MM.1S (cell line): Measurements from ENCODE around the gene C8A.

Source experiments
- DNase-seq: peaks from one replicate; pipeline ENCODE4 v3.0.0-alpha.2; 2015
- H2AFZ ChIP-seq: fragments of 300-600 bp; sonication (generic); 2 replicates; pipeline ENCODE4 v1.6.0; 2016; ENCODE audit warnings: antibody characterized with exemption, low read length
- H3F3A ChIP-seq: fragments of 300-600 bp; sonication (generic); 2 replicates; pipeline ENCODE4 v1.6.1; 2016; ENCODE audit warnings: mild to moderate bottlenecking, antibody characterized with exemption, low read length, moderate library complexity, mixed read lengths; ENCODE audit not compliant: insufficient read depth
- H3K27ac ChIP-seq: fragments of 300-600 bp; sonication (generic); 2 replicates; pipeline ENCODE4 v1.5.1; 2016; ENCODE audit warnings: mild to moderate bottlenecking, low read length
- H3K27me3 ChIP-seq: fragments of 300-600 bp; sonication (generic); replicated peaks from 2 replicates; pipeline ENCODE4 v1.6.0; 2016; ENCODE audit warnings: low read length; ENCODE audit not compliant: insufficient read depth
- H3K36me3 ChIP-seq: fragments of 300-600 bp; sonication (generic); replicated peaks from 2 replicates; pipeline ENCODE4 v1.6.1; 2016; ENCODE audit warnings: mild to moderate bottlenecking, low read length, mixed read lengths; ENCODE audit not compliant: insufficient read depth
- H3K4me1 ChIP-seq: fragments of 300-600 bp; sonication (generic); 2 replicates; pipeline ENCODE4 v1.6.1; 2016; ENCODE audit warnings: low read length, mixed read lengths
- H3K4me2 ChIP-seq: fragments of 300-600 bp; sonication (generic); 2 replicates; pipeline ENCODE4 v1.6.0; 2016; ENCODE audit warnings: low read depth, low read length
- H3K4me3 ChIP-seq: fragments of 300-600 bp; sonication (generic); 2 replicates; pipeline ENCODE4 v1.5.1; 2016; ENCODE audit warnings: low read length, mixed read lengths
- H3K79me2 ChIP-seq: fragments of 300-600 bp; sonication (generic); 2 replicates; pipeline ENCODE4 v1.6.1; 2016; ENCODE audit warnings: mixed run types, low read length, mixed read lengths
- H3K9ac ChIP-seq: fragments of 300-600 bp; sonication (generic); 2 replicates; pipeline ENCODE4 v1.6.1; 2016; ENCODE audit warnings: low read length, mixed read lengths
- H3K9me2 ChIP-seq: fragments of 300-600 bp; sonication (generic); replicated peaks from 2 replicates; pipeline ENCODE4 v1.6.1; 2016; ENCODE audit warnings: mild to moderate bottlenecking, low read length, mixed read lengths; ENCODE audit not compliant: insufficient read depth
- H3K9me3 ChIP-seq: fragments of 300-600 bp; sonication (generic); replicated peaks from 2 replicates; pipeline ENCODE4 v1.6.1; 2016; ENCODE audit warnings: mild to moderate bottlenecking, low read length, mixed read lengths; ENCODE audit not compliant: insufficient read depth
- H4K20me1 ChIP-seq: fragments of 300-600 bp; sonication (generic); 2 replicates; pipeline ENCODE4 v1.6.1; 2016; ENCODE audit warnings: mild to moderate bottlenecking, low read length, moderate library complexity, mixed read lengths; ENCODE audit not compliant: insufficient read depth
- EZH2 ChIP-seq: fragments of 300-600 bp; sonication (generic); optimal IDR thresholded peaks from 2 replicates; pipeline ENCODE3; 2017; ENCODE audit warnings: low read depth, mild to moderate bottlenecking, antibody characterized with exemption, low read length, mixed read lengths
- EZH2phosphoT487 ChIP-seq: fragments of 300-600 bp; sonication (generic); IDR thresholded peaks from 2 replicates; pipeline ENCODE4 v1.6.1; 2018; ENCODE audit warnings: antibody characterized with exemption, low read length
- TF ChIP-seq, protein P1 (sequence below): fragments of 300-600 bp; sonication (generic); IDR thresholded peaks from 2 replicates; pipeline ENCODE4 v1.5.1; 2016; ENCODE audit warnings: antibody characterized with exemption, low read length, mixed read lengths

The C8A gene

DNA sequence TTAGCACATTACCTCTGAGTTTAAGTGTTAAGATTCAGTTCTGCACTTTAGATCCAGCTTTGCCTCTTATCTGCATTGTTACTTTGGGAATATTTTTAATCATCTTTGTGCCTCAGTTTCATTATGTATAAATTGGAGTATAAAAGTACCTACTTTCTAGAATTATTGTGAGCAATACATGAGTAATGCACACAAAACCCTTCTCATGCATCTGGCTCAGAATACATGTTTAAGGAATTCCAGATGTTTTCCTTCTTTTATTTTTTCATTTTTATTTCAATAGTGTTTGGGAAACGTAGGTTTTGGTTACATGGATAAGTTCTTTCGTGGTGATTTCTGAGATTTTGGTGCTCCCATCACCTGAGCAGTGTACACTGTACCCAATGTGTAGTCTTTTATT is 14.2 kb downstream of the C8A start:
- Histone ChIP-seq H3K9ac (no peak overlapping the region), H2AFZ (no peak overlapping the region), H3K27me3 (no peaks in the 10 kb centered on the region), H3K27ac (no peak overlapping the region), H3K79me2 (no peaks in the 10 kb centered on the region), H3K4me2 (no peak overlapping the region), H3K4me3 (no peak overlapping the region), H4K20me1 (no peaks in the 10 kb centered on the region), H3K4me1 (no peaks in the 10 kb centered on the region), H3K9me2 (no peaks in the 10 kb centered on the region), H3K36me3 (no peaks in the 10 kb centered on the region), H3K9me3 (no peaks in the 10 kb centered on the region), H3F3A (no peaks in the 10 kb centered on the region)
- TF ChIP-seq EZH2phosphoT487, result no peak
- TF ChIP-seq, protein P1, sequence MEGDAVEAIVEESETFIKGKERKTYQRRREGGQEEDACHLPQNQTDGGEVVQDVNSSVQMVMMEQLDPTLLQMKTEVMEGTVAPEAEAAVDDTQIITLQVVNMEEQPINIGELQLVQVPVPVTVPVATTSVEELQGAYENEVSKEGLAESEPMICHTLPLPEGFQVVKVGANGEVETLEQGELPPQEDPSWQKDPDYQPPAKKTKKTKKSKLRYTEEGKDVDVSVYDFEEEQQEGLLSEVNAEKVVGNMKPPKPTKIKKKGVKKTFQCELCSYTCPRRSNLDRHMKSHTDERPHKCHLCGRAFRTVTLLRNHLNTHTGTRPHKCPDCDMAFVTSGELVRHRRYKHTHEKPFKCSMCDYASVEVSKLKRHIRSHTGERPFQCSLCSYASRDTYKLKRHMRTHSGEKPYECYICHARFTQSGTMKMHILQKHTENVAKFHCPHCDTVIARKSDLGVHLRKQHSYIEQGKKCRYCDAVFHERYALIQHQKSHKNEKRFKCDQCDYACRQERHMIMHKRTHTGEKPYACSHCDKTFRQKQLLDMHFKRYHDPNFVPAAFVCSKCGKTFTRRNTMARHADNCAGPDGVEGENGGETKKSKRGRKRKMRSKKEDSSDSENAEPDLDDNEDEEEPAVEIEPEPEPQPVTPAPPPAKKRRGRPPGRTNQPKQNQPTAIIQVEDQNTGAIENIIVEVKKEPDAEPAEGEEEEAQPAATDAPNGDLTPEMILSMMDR, result no peak
- no peak for DNase-seq

DNA sequence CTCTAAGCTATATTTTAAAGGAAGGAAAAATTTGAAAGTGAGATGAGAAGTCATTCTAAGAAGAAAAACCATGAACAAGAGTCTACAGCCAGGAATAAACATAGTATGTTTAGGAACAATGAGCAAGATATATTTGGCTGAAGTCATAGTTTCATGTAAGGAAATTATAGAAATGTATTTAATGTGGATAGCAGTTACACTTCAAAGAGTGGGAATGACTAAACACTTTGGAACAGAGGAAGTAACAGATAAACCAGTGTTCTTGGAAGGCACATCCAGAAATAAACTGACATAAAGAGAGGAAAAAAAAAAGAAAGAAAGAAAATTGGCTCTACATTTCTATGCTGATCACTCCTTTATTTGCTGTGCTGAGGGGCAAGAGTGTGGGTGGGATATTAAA is 18.0 kb downstream of the C8A start:
- Histone ChIP-seq H3K9ac (no peak overlapping the region), H4K20me1 (no peaks in the 10 kb centered on the region), H3K79me2 (no peaks in the 10 kb centered on the region), H3F3A (no peaks in the 10 kb centered on the region), H3K9me3 (no peaks in the 10 kb centered on the region), H3K4me1 (no peaks in the 10 kb centered on the region), H3K9me2 (no peaks in the 10 kb centered on the region), H3K36me3 (no peaks in the 10 kb centered on the region), H3K27me3 (no peaks in the 10 kb centered on the region), H3K27ac (no peak overlapping the region), H3K4me2 (no peak overlapping the region), H2AFZ (no peak overlapping the region), H3K4me3 (no peak overlapping the region)
- no peak for DNase-seq
- TF ChIP-seq EZH2phosphoT487, result no peak
- TF ChIP-seq, protein P1, result no peak

DNA sequence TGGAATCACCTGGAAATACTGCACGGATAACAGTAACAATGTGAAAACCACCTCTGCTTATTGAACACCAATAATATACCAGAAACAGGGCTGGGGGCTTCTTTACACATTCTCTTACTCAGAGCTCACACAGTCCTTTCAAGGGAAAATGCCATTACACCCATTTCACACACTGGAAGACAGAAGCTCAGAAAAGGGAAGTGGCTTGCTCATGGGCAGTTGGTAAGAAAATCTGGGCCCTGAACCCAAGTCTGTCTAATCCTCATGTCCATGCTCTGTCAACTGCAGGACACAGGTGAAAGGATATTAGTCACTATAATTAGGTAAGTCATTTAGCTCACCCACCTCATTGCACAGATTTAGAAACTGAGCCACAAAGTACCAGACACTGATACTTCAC is 18.6 kb downstream of the C8A start:
- Histone ChIP-seq H3K4me1 (no peaks in the 10 kb centered on the region), H4K20me1 (no peaks in the 10 kb centered on the region), H3K9me3 (no peaks in the 10 kb centered on the region), H3K36me3 (no peaks in the 10 kb centered on the region), H3K27me3 (no peaks in the 10 kb centered on the region), H3K9me2 (no peaks in the 10 kb centered on the region), H3K4me3 (no peak overlapping the region), H3F3A (no peaks in the 10 kb centered on the region), H3K27ac (no peak overlapping the region), H3K4me2 (no peak overlapping the region), H3K79me2 (no peaks in the 10 kb centered on the region), H3K9ac (no peak overlapping the region), H2AFZ (no peak overlapping the region)
- no peak for DNase-seq
- TF ChIP-seq, protein P1, result no peak

DNA sequence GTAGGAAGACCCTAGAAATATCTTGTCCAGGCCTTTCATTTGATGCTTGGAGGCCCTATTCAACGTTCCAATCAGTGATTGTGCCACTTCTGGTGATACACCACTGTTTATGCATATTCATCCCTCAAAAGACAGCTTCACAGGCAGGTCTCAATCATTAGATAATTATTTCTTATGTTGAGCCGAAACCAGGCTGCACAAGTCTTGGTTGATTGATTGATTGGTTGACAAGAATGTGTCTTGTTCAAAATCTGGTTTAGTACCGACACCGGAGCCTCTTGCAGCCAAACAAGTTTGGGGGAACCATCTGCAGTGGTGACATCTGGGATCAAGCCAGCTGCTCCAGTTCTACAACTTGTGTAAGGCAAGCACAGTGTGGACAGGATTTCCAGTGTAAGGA is 20.1 kb downstream of the C8A start:
- no peak overlapping the region for H3K9ac ChIP-seq
- no peak overlapping the region for H3K4me2 ChIP-seq
- TF ChIP-seq EZH2 (no peak), EZH2phosphoT487 (no peak)
- TF ChIP-seq, protein P1, result no peak
- H3K9me3 ChIP-seq, result no peaks in the 10 kb centered on the region
- no peaks in the 10 kb centered on the region for H3K27me3 ChIP-seq
- no peak for DNase-seq
- H3K27ac ChIP-seq, result no peak overlapping the region
- H3F3A ChIP-seq, result no peaks in the 10 kb centered on the region
- H3K79me2 ChIP-seq, result no peaks in the 10 kb centered on the region
- H3K4me3 ChIP-seq, result no peak overlapping the region
- no peaks in the 10 kb centered on the region for H3K36me3 ChIP-seq
- H4K20me1 ChIP-seq, result no peaks in the 10 kb centered on the region
- no peaks in the 10 kb centered on the region for H3K9me2 ChIP-seq
- no peak overlapping the region for H2AFZ ChIP-seq
- H3K4me1 ChIP-seq, result no peaks in the 10 kb centered on the region
